Ishikawa (cell line): ENCODE measurements around the gene JMJD1C.

Experiments used
- EGR1 ChIP-seq: IDR thresholded peaks from 2 replicates; pipeline ENCODE4 v1.6.1; 2012
- EP300 ChIP-seq: IDR thresholded peaks from 2 replicates; pipeline ENCODE4 v1.6.1; 2012; ENCODE audit warnings: borderline replicate concordance
- NFIC ChIP-seq: IDR thresholded peaks from 2 replicates; pipeline ENCODE4 v1.6.1; 2012
- REST ChIP-seq: IDR thresholded peaks from 2 replicates; pipeline ENCODE4 v1.6.1; 2012; ENCODE audit warnings: low read depth, mild to moderate bottlenecking
- TAF1 ChIP-seq: IDR thresholded peaks from 2 replicates; pipeline ENCODE4 v1.6.1; 2012; ENCODE audit warnings: low read depth, mild to moderate bottlenecking
- TEAD4 ChIP-seq: IDR thresholded peaks from 2 replicates; pipeline ENCODE4 v1.6.1; 2012
- USF1 ChIP-seq: IDR thresholded peaks from 2 replicates; pipeline ENCODE4 v1.6.1; 2012

The JMJD1C gene

GRCh38 chr10:63119041-63119440 is 346.7 kb downstream of the JMJD1C start:
- TF ChIP-seq USF1, result no peak
- no peak for TF ChIP-seq NFIC
- TF ChIP-seq EGR1, result no peak
- TF ChIP-seq TEAD4, result no peak
- no peak for TF ChIP-seq REST
- no peak for TF ChIP-seq EP300
- no peak for TF ChIP-seq TAF1
